Neural cell (in vitro differentiated cells): ENCODE results near the gene CAGE1. TPM values are rescaled to one million over a fixed set of nuclear protein-coding genes. Genes with fewer than 3 reads are reported as not detected.
A peak's percentile ranks its signal among the peaks of the same experiment; 100 is the strongest.

ENCODE experiments used
- H2AFZ ChIP-seq: fragments of 200-600, 300-800 bp; sonication (generic), shearing (Covaris generic); 2 replicates; pipeline ENCODE4 v1.6.0; 2014; ENCODE audit warnings: low read depth, mild to moderate bottlenecking, antibody characterized with exemption, low read length, moderate library complexity
- H3F3A ChIP-seq: fragments of 200-600 bp; shearing (Covaris generic); 2 replicates; pipeline ENCODE4 v1.6.1; 2016; ENCODE audit warnings: mild to moderate bottlenecking, moderate library complexity, mixed read lengths, antibody characterized with exemption, low read length; ENCODE audit not compliant: insufficient read depth, poor library complexity, severe bottlenecking
- H3K27ac ChIP-seq: fragments of 200-600, 300-800 bp; sonication (generic), shearing (Covaris generic); 2 replicates; pipeline ENCODE4 v1.5.1; 2014; ENCODE audit warnings: mild to moderate bottlenecking, low read length, moderate library complexity
- H3K27me3 ChIP-seq: fragments of 300-800, 200-600 bp; sonication (generic), shearing (Covaris generic); 2 replicates; pipeline ENCODE4 v1.6.0; 2014; ENCODE audit warnings: mild to moderate bottlenecking, low read depth, low read length, moderate library complexity; ENCODE audit not compliant: insufficient read depth
- H3K36me3 ChIP-seq: fragments of 300-800, 200-600 bp; sonication (generic), shearing (Covaris generic); 2 replicates; pipeline ENCODE4 v1.5.1; 2014; ENCODE audit warnings: mild to moderate bottlenecking, antibody characterized with exemption, low read length, moderate library complexity; ENCODE audit not compliant: insufficient read depth
- H3K4me2 ChIP-seq: fragments of 300-800, 200-600 bp; sonication (generic), shearing (Covaris generic); 2 replicates; pipeline ENCODE4 v1.6.0; 2014; ENCODE audit warnings: mild to moderate bottlenecking, low read length
- H3K4me3 ChIP-seq: fragments of 300-800, 200-600 bp; sonication (generic), shearing (Covaris generic); 2 replicates; pipeline ENCODE4 v1.5.1; 2014; ENCODE audit warnings: mild to moderate bottlenecking, low read length, moderate library complexity
- H3K79me2 ChIP-seq: fragments of 200-600 bp; shearing (Covaris generic); replicated peaks from 2 replicates; pipeline ENCODE4 v1.6.0; 2014; ENCODE audit warnings: mild to moderate bottlenecking, low read length, moderate library complexity; ENCODE audit not compliant: insufficient read depth
- H3K9ac ChIP-seq: fragments of 300-800, 200-600 bp; sonication (generic), shearing (Covaris generic); 2 replicates; pipeline ENCODE4 v1.6.1; 2016; ENCODE audit warnings: mild to moderate bottlenecking, low read length, mixed read lengths
- H3K9me2 ChIP-seq: fragments of 200-600 bp; shearing (Covaris generic); 2 replicates; pipeline ENCODE4 v1.6.1; 2016; ENCODE audit warnings: mild to moderate bottlenecking, low read length, mixed read lengths; ENCODE audit not compliant: insufficient read depth
- H3K9me3 ChIP-seq: fragments of 200-600, 300-800 bp; sonication (generic), shearing (Covaris generic); 2 replicates; pipeline ENCODE4 v1.6.1; 2016; ENCODE audit warnings: mild to moderate bottlenecking, mixed run types, low read length, moderate library complexity, mixed read lengths
- H4K20me1 ChIP-seq: fragments of 200-600 bp; shearing (Covaris generic); 2 replicates; pipeline ENCODE4 v1.6.1; 2016; ENCODE audit warnings: mild to moderate bottlenecking, mixed run types; ENCODE audit not compliant: insufficient read depth
- CTCF ChIP-seq: fragments of 450-650 bp; IDR thresholded peaks from 2 replicates; pipeline ENCODE4 v1.5.1; 2014; ENCODE audit warnings: antibody characterized with exemption, mild to moderate bottlenecking, moderate library complexity; ENCODE audit not compliant: poor library complexity, severe bottlenecking
- EP300 ChIP-seq: fragments of 450-650 bp; conservative IDR thresholded peaks from 2 replicates; pipeline ENCODE4 v1.6.1; 2014; ENCODE audit warnings: antibody characterized with exemption, mild to moderate bottlenecking, moderate library complexity; ENCODE audit not compliant: poor library complexity, severe bottlenecking
- EZH2 ChIP-seq: fragments of 200-600, 300-800 bp; shearing (Covaris generic), sonication (generic); IDR thresholded peaks from 2 replicates; pipeline ENCODE4 v1.6.1; 2014; ENCODE audit warnings: antibody characterized with exemption, low read length, borderline replicate concordance, mild to moderate bottlenecking; ENCODE audit not compliant: insufficient read depth, poor library complexity, severe bottlenecking
- MXI1 ChIP-seq: fragments of 450-650 bp; conservative IDR thresholded peaks from 2 replicates; pipeline ENCODE4 v1.6.1; 2014; ENCODE audit warnings: antibody characterized with exemption, mild to moderate bottlenecking; ENCODE audit not compliant: poor library complexity, severe bottlenecking
- POLR2AphosphoS5 ChIP-seq: IDR thresholded peaks from 2 replicates; pipeline ENCODE4 v1.6.1; 2012
- RAD21 ChIP-seq: fragments of 450-650 bp; conservative IDR thresholded peaks from 2 replicates; pipeline ENCODE4 v1.6.1; 2014; ENCODE audit warnings: antibody characterized with exemption, mild to moderate bottlenecking, moderate library complexity
- REST ChIP-seq: IDR thresholded peaks from 2 replicates; pipeline ENCODE4 v1.6.1; 2012; ENCODE audit warnings: borderline replicate concordance
- SMC3 ChIP-seq: fragments of 450-650 bp; conservative IDR thresholded peaks from 2 replicates; pipeline ENCODE4 v1.6.1; 2014; ENCODE audit warnings: antibody characterized with exemption, mild to moderate bottlenecking, moderate library complexity; ENCODE audit not compliant: poor library complexity
- TAF1 ChIP-seq: IDR thresholded peaks from 2 replicates; pipeline ENCODE4 v1.6.1; 2012; ENCODE audit warnings: low read depth
- polyA minus RNA-seq: library from RNA; depleted of rRNA, polyadenylated mRNA; stranded (reverse); fragments of >200 nt; gene quantifications from 2 replicates; pipeline ENCODE4 v1.2.3, GENCODE V29; 2014
- polyA plus RNA-seq: library from polyadenylated mRNA; depleted of rRNA; stranded (reverse); fragments of >200 nt; gene quantifications from 2 replicates; pipeline ENCODE4 v1.2.3, GENCODE V29; 2014

The CAGE1 gene
- polyA plus RNA-seq (not detected in 2 replicates), polyA minus RNA-seq (not detected in 2 replicates)

GRCh38 chr6:7389451-7390225, at the start of gene CAGE1, which contains the start of gene RIOK1:
Gene CAGE1 (minus strand): TSS chr6:7389742. CDS start chr6:7387173, 2,569 bp downstream.
Gene RIOK1 (plus strand): TSS chr6:7389808. CDS start chr6:7390003, 195 bp downstream.
- Histone ChIP-seq H3K9me3 (no peaks in the 10 kb centered on the region), H3K9me2 (no peaks in the 10 kb centered on the region), H3K36me3 (no peaks in the 10 kb centered on the region), H3F3A (no peaks in the 10 kb centered on the region), H3K4me3 (peak within 1 kb of the TSS; percentile 87), H3K4me2 (peak within 1 kb of the TSS; percentile 76), H3K9ac (peak within 1 kb of the TSS; percentile 74), H4K20me1 (no peaks in the 10 kb centered on the region), H2AFZ (peak within 1 kb of the TSS; percentile 32), H3K27me3 (no peaks in the 10 kb centered on the region), H3K79me2 (peaks cover 6% of the 10 kb centered on the region), H3K27ac (peak within 1 kb of the TSS; percentile 61)
- peak; percentile 14 for TF ChIP-seq EP300
- peak; percentile 69 for TF ChIP-seq SMC3
- no peak for TF ChIP-seq EZH2
- no peak for TF ChIP-seq REST
- no peak for TF ChIP-seq RAD21
- TF ChIP-seq TAF1: no peak
- TF ChIP-seq MXI1: peak; percentile 99
- TF ChIP-seq POLR2AphosphoS5: peak; percentile 75
- peak; percentile 61 for TF ChIP-seq CTCF

- Histone ChIP-seq H3K4me3 (no peak overlapping the region), H2AFZ (no peak overlapping the region), H3K36me3 (no peaks in the 10 kb centered on the region), H4K20me1 (no peaks in the 10 kb centered on the region), H3K4me2 (no peak overlapping the region), H3K27ac (no peak overlapping the region), H3K9me2 (no peaks in the 10 kb centered on the region), H3K27me3 (no peaks in the 10 kb centered on the region), H3K79me2 (no peaks in the 10 kb centered on the region), H3K9ac (no peak overlapping the region), H3F3A (no peaks in the 10 kb centered on the region), H3K9me3 (no peaks in the 10 kb centered on the region)
- no peak for TF ChIP-seq EZH2
- TF ChIP-seq MXI1: no peak
- no peak for TF ChIP-seq POLR2AphosphoS5
- no peak for TF ChIP-seq TAF1
- no peak for TF ChIP-seq SMC3
- no peak for TF ChIP-seq RAD21
- no peak for TF ChIP-seq REST
- no peak for TF ChIP-seq EP300
- TF ChIP-seq CTCF: no peak
These were observed 49.7 kb upstream of the CAGE1 start for GRCh38 chr6:7439228-7439627.
